Hematopoietic multipotent progenitor cell (in vitro differentiated cells): ENCODE data around the gene CEP170B. TPM values are rescaled to one million over a fixed set of nuclear protein-coding genes. Genes with fewer than 3 reads are reported as not detected.

Experiments
- DNase-seq, 3 donors: peaks; one replicate each; pipeline ENCODE4 v3.0.0-alpha.2; 2011 to 2015; ENCODE audit warnings: low read depth in 2 of 3, low spot score in 2 of 3
- total RNA-seq: library from RNA; depleted of rRNA; stranded (reverse); fragments of >200 nt; gene quantifications from one replicate; pipeline ENCODE4 v1.2.3, GENCODE V29; 2012

CEP170B gene
- total RNA-seq, 1 donor: 0.81 TPM

DNA sequence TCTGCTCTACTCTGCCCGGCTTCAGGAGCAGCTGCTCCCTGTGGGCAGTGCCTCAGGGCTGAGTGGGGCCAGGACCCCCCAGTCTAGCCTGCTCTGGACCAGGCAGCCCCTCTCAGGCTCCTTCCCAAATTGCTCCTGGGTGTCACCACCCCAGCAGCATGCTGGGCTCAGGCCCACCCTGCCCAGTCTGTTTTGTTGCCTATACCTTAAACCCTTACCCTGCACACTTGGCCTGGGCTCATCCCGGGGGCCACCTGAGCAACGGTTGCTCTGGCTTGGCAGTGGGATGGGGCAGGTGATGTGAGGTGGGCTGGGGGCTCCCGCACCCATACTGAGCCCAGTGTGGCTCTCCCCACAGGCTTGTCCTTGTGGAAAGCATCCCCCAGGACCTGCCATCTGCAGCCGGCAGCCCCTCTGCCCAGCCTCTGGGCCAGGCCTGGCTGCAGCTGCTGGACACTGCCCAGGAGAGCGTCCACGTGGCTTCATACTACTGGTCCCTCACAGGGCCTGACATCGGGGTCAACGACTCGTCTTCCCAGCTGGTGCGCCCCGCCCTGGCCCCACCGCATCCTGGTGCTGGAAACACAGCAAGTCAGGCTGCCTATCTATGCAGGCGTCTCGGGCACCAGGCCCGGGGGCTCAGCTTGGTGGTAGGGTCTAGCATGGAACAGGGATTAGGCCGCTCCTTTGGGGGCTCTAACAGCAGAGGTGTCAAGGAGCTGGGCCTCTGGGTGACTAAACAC lies 63.5 kb downstream of the CEP170B start:
- DNase-seq: no peak

DNA sequence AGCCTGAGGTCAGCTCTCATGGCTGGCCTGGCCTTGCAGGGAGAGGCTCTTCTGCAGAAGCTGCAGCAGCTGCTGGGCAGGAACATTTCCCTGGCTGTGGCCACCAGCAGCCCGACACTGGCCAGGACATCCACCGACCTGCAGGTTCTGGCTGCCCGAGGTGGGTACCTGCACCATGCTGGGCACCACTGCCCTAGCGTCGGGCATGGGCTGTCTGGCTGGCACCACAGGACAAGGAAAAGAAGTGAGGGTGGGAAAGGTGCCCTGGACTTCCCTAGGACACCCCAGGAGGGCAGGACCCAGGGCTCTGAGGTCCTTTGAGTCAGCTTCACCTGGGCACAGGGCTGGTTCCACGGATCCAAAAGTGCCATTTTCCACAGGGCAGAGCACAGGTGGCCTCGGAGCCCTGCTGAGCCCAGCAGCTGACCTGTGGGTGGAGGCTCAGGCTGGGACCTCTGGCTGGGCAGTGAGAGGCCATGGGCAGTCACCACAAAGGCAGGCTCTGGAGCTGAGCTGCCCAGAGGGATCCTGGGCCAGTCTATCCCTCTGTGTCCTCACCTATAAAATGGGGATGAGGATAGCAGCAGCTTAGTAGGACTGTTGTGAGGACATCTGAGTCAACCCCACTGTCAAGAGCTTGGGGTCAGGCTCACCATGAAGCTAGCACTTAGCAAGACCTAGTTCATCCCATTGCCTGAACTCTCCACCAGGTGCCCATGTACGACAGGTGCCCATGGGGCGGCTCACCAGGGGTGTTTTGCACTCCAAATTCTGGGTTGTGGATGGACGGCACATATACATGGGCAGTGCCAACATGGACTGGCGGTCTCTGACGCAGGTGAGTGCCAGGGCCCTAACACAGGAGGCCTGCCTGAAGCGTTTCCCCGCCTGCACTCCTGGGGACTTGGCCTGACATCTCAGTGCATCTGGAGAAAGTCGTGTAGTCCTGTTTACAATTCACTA lies 64.5 kb downstream of the CEP170B start:
- DNase-seq: no peak

DNA sequence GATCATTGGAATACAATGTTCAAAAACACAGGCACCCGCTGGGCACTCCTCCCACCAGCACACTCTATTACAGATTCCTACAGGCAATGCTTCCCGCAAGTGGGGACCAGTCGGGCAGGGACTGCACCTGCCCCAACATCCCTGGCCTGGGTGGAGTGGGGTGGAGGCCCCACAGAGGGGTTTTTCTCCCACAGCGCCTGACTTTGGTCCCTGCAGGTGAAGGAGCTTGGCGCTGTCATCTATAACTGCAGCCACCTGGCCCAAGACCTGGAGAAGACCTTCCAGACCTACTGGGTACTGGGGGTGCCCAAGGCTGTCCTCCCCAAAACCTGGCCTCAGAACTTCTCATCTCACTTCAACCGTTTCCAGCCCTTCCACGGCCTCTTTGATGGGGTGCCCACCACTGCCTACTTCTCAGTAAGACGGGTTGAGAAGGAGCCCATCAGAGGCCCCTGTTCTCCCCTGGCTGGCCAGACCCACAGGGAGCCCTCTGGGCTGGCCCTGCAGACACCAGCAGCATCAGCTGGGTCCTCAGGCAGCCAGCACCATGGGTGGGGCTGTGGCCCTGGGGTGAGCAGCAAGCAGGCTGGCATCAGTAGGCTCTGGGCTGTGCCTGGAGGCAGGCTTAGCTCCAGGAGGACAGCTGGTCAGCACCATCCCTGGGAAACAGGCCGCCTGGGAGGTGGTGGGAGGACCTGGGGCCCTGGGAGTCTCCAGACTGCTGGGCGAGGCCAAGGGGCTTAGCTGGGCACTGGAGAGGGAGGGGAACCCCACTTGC lies 65.6 kb downstream of the CEP170B start:
- no peak for DNase-seq

DNA sequence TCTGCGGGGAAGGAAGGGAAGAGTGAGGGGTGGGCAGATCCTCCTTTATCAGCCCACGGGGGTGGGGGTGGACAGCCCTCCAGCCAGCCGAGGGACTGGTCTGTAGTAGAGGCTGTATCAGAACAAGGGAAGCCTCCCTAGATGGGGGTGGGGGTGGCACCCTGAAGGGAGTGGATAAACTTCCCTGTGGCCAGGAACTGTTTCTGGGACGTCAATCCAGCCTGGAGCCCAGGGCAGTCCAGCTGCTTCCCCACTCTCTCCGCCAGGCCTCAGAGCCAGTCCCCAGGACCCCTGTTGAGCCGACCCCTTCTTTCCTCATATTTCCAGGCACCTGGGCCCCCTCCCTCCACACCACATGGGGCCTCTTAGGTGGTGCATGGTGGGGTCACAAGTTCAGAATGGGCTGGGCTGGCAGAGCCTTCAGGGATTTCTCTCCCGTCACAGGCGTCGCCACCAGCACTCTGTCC lies 66.3 kb downstream of the CEP170B start:
- DNase-seq: no peak

DNA sequence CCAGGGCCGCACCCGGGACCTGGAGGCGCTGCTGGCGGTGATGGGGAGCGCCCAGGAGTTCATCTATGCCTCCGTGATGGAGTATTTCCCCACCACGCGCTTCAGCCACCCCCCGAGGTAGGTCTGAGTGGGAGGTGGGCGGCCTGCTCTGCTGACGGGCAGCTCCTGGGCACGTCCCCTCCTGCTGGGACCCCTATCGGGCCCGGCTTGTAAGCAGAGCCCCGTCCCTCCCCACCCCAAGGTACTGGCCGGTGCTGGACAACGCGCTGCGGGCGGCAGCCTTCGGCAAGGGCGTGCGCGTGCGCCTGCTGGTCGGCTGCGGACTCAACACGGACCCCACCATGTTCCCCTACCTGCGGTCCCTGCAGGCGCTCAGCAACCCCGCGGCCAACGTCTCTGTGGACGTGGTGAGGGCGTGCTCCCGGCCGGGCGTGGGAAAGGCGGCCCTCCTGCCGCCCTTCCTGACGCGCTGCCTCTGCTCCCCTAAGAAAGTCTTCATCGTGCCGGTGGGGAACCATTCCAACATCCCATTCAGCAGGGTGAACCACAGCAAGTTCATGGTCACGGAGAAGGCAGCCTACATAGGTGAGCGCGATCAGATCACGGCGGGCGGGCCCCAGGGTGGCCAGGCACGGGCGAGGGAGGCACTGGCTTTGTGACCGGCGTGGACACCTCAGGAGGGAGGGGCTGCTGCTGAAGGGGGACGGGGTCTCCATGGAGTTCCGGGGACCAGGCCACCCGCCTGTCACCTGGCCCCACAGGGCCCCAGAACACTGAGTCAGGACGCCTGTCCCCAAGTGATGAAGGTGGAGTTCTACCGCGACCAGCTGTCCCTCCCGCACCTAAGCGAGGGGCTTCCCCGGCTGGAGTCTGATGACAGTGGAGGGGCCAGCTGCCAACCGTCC lies 67.0 kb downstream of the CEP170B start:
- DNase-seq: no peak

DNA sequence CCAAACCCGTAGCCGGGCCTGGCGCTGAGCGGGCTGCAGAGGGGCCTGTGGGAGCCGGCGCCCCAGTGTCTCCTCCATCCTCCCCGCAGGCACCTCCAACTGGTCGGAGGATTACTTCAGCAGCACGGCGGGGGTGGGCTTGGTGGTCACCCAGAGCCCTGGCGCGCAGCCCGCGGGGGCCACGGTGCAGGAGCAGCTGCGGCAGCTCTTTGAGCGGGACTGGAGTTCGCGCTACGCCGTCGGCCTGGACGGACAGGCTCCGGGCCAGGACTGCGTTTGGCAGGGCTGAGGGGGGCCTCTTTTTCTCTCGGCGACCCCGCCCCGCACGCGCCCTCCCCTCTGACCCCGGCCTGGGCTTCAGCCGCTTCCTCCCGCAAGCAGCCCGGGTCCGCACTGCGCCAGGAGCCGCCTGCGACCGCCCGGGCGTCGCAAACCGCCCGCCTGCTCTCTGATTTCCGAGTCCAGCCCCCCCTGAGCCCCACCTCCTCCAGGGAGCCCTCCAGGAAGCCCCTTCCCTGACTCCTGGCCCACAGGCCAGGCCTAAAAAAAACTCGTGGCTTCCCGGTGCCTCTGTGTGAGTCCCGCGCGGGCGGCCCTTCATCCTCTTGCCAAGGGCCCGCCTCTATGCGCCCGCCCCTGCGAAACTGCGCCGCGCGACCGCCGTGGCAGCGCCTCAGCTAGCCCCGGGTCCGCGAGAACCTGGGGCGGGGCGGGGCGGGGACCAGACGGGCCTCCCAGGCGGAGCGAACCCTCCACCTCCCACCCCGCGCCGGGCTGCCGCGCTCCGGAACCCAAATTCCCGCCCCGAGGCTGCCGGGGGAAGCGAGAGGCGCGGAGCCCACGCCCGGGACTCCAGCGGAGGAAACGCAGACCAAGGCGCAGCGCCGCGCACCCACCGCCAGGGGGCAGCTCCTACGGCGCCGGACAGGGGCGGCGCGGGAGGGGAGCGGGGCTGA lies 67.9 kb downstream of the CEP170B start:
- peak; percentile 70 to 82 (median 80) for DNase-seq

DNA sequence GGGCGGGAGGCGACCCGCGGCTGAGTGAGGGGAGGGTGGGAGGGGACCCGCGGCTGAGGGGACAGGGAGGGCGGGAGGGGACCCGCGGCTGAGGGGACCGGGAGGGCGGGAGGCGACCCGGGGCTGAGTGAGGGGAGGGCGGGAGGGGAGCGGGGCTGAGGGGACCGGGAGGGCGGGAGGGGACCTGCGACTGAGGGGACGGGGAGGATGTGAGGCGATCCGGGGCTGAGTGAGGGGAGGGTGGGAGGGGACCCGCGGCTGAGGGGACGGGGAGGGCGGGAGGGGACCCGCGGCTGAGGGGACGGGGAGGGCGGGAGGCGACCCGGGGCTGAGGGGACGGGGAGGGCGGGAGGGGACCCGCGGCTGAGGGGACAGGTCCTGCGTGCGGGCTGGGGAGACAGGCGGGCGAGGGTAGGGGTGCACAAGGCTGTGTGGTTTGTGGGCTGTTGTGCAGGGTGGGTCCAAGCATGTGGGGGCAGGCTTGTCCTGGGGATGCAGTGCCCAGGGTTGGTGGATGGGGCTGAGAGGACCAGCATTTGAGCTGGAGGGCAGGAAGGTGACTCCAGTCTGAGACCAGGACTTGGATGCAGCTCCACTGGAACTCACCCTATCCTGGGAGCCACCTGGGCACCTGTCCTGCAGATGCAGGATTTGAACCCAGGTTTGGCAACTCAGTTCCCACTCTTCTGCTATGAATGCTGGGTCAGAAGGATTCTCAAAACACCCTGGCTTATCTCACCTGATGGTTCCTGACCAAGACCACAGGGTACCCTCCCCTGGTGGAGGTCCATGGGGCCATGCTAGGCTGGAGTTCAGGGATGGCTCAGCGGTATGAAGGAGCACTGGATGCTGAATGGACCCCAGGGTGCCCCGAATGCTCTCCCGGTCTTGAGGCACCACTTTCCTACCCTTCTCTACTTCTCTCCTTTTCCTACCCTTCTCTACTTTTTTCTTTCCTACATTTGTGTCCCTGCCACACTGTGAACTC lies 69.0 kb downstream of the CEP170B start:
- peak in 1 of 3 donors; percentile 19 for DNase-seq

DNA sequence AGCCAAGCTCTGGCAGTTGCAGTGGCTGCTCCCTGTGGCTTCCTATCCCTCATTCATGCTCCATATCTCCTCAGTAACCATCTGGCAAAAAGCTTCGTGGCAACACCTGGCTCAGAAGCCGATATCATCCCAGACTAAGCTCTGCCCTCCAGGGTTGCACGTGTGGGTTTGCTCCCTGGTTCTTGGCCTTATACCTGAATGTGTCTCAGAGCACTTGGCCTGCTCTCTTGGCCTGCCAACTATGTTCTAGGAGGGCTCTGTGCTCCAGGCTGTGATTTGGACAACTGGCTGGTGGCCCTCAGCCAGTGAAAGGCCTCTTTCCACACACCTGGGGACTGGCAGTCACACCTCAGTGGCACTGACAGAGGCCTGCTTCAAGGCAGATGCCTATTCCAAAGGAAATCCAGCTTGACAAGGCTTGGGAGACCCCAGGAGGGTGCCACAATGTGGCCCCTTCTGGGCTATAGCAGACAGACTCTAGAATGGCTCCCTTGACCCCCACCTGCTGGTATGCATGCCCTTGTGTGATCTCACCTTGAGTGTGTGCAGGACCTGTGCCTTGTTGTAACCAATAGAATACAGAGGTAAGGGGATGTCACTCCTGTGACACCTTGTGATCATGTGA lies 70.1 kb downstream of the CEP170B start:
- DNase-seq: no peak

DNA sequence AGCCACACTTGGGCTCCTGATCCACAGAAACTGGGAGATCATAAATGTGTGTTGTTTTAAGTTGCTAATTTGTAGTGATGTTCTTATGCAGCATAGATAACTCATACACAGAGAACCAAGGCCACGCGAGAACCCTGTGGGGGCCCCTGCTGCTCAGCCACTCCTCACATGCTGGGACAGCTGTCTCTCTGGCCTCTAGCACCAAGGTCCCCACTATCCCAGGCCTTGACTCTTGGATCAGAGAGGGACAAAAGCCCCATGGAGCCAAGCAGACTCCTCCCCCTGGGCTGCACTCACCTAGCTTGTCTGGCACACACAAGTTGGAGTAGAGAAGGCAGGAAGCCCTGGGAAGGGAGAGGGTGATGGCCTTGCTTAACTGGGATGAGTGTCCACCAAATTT lies 70.9 kb downstream of the CEP170B start:
- no peak for DNase-seq

DNA sequence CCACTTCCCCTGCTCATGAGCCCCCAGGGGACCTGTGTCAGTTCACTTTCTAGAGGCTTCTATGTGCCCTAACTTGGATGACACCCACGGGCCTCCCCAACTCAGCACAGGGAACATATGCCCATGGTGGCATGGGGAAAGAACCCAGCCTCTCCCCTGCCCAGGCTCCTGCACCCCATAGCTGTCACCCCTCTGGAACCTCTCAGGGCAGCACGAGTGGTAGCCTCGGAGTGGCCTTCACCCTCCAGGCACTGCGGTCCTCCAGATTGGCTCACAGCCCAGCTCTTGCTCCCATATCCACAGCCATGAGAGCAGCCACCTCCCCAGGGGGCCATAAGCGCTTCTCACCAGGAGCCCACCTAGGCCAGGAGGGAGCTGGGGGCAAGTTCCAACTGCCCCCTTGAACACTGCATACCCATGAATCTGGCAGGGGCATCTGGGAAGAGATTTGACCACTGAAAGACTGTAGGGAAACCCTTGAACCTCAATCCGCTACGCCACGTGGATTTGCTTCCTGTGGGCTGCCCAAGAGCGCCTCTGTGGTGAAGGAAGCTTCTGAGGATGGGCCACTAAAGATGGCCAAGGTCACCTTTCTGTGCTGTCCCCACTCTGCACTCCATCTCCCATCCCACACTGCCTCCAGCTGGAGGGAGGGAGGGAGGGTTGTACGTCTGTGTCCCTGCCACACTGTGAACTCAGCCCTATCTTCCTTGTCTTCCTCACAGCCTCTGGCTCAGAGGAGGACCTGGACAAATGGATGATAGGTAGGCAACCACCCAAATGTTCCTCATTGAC lies 71.5 kb downstream of the CEP170B start:
- DNase-seq: no peak

DNA sequence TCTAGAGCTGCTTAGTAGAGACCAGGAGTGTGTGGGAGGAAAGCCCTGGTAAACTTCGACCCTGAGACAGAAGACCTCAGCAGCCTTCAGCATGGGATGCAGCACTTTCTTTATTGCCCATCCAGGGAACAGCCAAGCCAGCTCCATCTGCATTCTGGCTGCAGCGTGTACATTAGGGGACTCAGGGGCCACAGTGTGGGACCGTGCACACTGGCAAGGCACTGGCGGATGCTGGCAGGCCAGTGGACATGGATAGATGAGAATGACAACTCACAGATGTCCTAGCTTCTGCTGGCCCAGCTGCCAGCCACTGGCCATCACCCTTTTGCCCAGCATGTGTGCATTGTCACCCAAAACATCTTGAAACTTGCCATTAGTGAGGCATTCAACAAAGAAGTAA lies 72.1 kb downstream of the CEP170B start:
- DNase-seq: no peak

DNA sequence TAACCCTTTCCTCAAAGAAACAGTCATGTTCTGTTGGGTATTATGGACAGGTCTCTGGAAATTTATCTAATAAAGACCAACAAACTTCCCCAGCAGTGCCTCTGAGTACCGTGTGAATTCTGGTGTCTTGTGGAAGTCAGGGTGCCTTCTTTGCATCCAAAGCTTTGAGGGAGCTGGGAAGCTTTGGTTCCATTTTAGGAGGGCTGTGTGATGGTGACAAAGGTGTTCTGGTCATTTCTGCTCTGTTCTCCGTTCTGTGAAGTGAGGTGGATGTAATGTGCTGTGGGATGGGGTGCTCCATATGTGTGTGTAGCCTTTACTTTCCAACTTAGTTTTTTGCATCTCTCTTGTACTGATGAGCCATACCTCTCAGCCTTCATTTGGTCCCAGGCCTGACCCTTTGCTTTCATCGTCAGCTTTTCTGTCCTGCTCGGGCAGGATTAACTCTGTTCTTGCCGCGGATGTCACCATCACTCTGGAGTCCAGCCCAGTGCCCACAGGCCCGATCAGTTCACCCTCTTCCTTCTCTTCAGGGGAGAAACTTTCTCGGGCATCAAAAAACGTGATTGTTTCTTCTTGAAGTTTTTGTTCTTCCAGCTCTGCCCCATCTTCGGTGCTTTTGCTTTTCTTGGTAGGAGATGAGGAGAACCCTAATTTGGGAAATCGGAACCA lies 72.8 kb downstream of the CEP170B start:
- no peak for DNase-seq

DNA sequence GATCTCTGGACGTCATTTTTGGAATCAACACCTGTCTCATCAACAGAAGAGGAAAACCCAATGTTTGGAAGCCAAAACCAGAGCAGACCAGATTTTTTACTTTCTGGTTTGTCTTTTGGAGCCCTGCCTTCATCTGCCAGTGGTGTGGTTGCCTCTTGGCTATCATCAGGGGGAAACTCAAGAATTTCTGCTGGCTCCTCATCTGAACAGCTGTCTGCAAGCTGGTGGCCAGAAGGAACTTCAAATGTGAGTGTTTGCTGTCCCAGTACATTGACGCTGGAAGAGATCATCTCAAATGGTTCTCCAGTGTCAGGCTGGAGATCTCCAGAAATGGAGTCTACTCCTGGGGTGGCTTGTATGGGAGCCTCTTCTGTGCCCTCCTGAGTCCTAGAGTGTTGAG lies 73.4 kb downstream of the CEP170B start:
- DNase-seq: no peak

DNA sequence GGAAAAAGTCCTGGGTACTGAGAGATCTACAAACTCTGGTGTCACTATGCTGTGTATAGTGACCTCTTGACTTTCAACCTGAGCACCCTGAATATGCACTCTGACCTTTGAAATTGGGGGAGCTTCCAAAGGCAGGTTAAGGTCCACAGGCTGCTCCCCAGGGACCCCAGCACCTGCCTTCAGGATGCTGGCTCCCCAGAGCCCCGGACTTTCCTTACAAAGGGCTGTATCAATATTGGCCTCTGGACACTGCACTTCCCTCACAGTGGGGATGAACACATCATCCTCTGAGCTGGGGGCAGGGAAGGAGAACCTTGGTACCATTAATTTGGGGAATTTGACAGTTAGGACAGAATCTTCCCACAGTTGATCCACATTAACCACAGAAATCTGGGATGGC lies 73.9 kb downstream of the CEP170B start:
- no peak for DNase-seq

DNA sequence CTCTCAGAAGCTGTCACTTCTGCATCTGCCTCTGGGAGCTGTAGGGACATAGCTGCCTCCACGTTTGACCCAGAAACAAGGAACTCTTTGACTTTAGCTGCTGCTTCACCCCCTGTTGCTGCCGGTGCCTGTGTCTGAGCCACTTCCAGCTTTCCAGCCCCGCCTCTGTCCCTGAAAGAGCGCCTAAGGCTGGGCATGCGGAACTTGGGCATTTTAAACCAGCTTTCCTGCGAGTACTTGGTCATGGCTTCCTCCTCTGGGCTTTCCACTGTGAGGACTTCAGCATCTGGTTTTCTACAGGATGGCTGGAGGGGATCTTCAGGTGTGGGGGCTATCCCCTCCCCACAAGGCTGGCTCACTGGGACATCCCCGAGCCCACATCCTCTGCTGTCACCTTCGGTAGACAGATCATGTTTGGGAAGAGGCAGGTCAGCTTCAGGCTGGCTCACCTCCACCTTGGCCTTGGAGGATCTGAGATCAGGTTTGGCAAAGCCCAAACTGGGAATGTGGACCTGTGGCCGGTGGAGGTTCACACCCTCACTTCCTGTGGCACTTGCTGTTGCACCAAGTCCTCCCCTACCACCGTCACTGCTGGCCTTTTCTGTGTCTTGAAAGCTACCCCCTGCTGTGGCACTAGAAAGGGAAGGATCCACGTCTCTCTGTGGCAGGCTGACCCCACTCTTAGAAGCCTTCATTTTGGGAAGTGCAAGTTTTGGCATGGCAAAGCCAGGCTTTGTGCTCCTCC lies 74.8 kb downstream of the CEP170B start:
- DNase-seq: no peak
